MM.1S (cell line): Measurements from ENCODE around the gene GABRD.

Experiments
- CTCF ChIP-seq: fragments of 300-600 bp; sonication (generic); IDR thresholded peaks from 2 replicates; pipeline ENCODE4 v1.5.1; 2016; ENCODE audit warnings: antibody characterized with exemption, low read length, mixed read lengths
- EZH2 ChIP-seq: fragments of 300-600 bp; sonication (generic); optimal IDR thresholded peaks from 2 replicates; pipeline ENCODE3; 2017; ENCODE audit warnings: low read depth, mild to moderate bottlenecking, antibody characterized with exemption, low read length, mixed read lengths
- EZH2phosphoT487 ChIP-seq: fragments of 300-600 bp; sonication (generic); IDR thresholded peaks from 2 replicates; pipeline ENCODE4 v1.6.1; 2018; ENCODE audit warnings: antibody characterized with exemption, low read length

DNA sequence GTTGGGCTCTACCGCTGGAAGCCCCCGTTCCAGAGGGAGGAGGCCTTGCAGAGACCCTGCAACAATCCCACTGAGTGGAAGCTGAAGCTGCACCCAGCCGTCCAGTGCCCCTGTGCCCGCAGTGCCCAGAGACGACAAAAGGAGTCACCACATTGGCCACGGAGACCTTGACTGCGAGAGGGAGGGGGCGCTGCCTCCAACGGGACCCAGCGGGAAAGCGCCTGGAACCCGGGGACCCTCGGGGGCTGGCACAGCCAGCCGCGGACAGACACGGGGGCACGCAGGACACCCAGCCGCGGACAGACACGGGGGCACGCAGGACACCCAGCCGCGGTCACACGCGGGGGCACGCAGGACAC is 38.0 kb upstream of the GABRD start:
- no peak for TF ChIP-seq CTCF
- TF ChIP-seq EZH2, result no peak
- TF ChIP-seq EZH2phosphoT487, result no peak
